ENCODE measurements around the gene KIF5A. TPM values are rescaled to one million over a fixed set of nuclear protein-coding genes. Genes with fewer than 3 reads are reported as not detected.
A peak's percentile ranks its signal among the peaks of the same experiment; 100 is the strongest.

KIF5A gene
- total and polyA plus RNA-seq, 2 of the 13 experiments (the other 11 are each of a cell fraction or from before 2014, with no cell fraction given), result 1.6 to 11.9 TPM

GRCh38 chr12:57575771-57576612 is 26.1 kb downstream of the KIF5A start (continued):
- TF ChIP-seq USF2 (IDR thresholded peaks at IDR 0.05; ENCODE audit: low read depth, low read length) (no peak), USF2 (CRISPR knock-in tag; IDR thresholded peaks at IDR 0.05; ENCODE audit: borderline replicate concordance) (peak; percentile 31; the same call in 1 of the 2 replicates), ZNF547 (CRISPR knock-in tag; IDR thresholded peaks at IDR 0.05) (0 out of 2 replicates have a peak, but pooled peaks have one; percentile 21), ARID4A (CRISPR knock-in tag; IDR thresholded peaks at IDR 0.05; ENCODE audit: borderline replicate concordance) (peak; percentile 59; the same call in 1 of the 2 replicates), AHDC1 (CRISPR knock-in tag; IDR thresholded peaks at IDR 0.05; ENCODE audit: borderline replicate concordance) (no peak), ZKSCAN8 (CRISPR knock-in tag; IDR thresholded peaks at IDR 0.05; ENCODE audit: borderline replicate concordance) (no peak), TGIF2 (CRISPR knock-in tag; IDR thresholded peaks at IDR 0.05) (no peak), CCDC6 (CRISPR knock-in tag; IDR thresholded peaks at IDR 0.05) (peak; percentile 72), SPEN (CRISPR knock-in tag; IDR thresholded peaks at IDR 0.05; ENCODE audit: low read depth) (peak; percentile 56; the same call in 1 of the 2 replicates), CENPBD1 (CRISPR knock-in tag; IDR thresholded peaks at IDR 0.05; ENCODE audit: borderline replicate concordance, low read depth) (no peak), TSC22D2 (CRISPR knock-in tag; IDR thresholded peaks at IDR 0.05; ENCODE audit: borderline replicate concordance) (no peak), ZNF124 (CRISPR knock-in tag; IDR thresholded peaks at IDR 0.05) (0 out of 2 replicates have a peak, but pooled peaks have one; percentile 63)
- TF ChIP-seq, protein P1, sequence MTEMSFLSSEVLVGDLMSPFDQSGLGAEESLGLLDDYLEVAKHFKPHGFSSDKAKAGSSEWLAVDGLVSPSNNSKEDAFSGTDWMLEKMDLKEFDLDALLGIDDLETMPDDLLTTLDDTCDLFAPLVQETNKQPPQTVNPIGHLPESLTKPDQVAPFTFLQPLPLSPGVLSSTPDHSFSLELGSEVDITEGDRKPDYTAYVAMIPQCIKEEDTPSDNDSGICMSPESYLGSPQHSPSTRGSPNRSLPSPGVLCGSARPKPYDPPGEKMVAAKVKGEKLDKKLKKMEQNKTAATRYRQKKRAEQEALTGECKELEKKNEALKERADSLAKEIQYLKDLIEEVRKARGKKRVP (CRISPR knock-in tag; IDR thresholded peaks at IDR 0.05), result 0 out of 4 replicates have a peak, but pooled peaks of 1 of the 2 experiments have one; percentile 19
